Measurements from ENCODE around the gene LCN1.

DNA sequence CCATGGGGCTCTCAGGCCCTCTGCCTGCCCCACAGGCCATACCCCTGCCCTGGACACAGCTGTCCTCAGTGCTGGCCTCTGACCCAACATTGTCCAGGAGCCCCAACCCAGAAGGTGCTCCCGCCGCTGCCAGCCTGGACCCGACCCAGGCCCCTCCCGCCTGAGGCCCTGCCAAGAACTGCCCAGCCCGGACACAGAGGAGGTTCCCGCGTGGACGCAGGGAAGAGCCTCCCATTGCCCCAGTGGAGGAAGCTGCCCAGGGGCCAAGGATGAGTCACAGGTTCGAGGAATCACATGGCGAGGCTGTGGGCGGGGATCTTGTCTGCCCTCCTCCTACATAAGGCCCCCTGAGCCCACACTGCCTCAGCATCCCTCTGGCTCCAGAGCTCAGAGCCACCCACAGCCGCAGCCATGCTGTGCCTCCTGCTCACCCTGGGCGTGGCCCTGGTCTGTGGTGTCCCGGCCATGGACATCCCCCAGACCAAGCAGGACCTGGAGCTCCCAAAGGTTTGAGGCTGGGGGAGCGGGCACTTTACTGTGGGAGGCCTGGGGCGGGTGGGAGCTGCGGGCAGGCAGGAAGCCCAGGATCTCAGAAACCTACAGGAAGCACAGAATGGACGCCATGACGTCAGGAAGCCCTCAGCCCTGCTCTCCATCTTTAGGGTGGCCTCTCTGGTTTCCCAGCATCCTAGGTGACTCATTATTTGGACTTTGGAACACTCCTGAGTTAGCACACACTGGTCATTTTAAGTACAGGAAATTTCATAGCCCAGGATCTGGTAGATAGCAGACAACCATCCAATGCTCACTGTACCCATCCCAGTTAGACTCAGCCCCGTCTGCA, 40.4 kb downstream of the LCN1 start, which contains the start of gene PAEP:
- TF ChIP-seq, protein P1, sequence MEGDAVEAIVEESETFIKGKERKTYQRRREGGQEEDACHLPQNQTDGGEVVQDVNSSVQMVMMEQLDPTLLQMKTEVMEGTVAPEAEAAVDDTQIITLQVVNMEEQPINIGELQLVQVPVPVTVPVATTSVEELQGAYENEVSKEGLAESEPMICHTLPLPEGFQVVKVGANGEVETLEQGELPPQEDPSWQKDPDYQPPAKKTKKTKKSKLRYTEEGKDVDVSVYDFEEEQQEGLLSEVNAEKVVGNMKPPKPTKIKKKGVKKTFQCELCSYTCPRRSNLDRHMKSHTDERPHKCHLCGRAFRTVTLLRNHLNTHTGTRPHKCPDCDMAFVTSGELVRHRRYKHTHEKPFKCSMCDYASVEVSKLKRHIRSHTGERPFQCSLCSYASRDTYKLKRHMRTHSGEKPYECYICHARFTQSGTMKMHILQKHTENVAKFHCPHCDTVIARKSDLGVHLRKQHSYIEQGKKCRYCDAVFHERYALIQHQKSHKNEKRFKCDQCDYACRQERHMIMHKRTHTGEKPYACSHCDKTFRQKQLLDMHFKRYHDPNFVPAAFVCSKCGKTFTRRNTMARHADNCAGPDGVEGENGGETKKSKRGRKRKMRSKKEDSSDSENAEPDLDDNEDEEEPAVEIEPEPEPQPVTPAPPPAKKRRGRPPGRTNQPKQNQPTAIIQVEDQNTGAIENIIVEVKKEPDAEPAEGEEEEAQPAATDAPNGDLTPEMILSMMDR (IDR thresholded peaks at IDR 0.05): no peak
- TF ChIP-seq EZH2 (IDR thresholded peaks at IDR 0.05): no peak

All from neural progenitor cell (in vitro differentiated cells).